ENCODE measurements around the gene OR51T1.

DNA sequence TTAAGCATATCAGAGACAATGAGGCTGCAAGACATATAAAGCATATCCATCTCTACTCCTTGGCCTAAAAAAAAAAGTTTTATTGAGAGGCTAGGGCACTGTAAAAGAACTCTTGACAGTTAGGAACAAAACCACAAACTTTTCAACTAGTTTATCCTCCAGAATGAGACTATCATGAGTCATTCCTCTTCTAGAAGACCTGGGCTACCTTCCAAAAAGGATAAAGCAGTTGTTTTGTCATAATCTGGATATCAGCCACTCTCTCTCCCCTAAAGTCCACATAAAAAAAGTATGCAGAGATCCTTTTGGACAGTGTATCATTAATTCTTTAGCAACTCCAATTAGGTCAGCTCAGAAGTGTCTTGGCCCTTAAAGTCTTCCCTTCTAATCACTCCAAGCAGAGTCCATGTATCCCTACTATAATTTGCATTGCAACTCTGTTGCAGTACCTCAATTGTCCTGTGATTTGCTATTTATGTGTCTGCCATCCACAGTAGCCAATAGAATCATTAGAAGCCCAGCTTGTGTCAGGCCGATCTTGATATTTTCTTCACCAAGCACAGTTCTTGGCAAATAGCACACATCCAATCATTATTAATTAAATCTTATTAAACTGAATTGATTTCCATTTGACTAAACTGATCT is 10.4 kb downstream of the OR51T1 start:
- TF ChIP-seq, protein P1, sequence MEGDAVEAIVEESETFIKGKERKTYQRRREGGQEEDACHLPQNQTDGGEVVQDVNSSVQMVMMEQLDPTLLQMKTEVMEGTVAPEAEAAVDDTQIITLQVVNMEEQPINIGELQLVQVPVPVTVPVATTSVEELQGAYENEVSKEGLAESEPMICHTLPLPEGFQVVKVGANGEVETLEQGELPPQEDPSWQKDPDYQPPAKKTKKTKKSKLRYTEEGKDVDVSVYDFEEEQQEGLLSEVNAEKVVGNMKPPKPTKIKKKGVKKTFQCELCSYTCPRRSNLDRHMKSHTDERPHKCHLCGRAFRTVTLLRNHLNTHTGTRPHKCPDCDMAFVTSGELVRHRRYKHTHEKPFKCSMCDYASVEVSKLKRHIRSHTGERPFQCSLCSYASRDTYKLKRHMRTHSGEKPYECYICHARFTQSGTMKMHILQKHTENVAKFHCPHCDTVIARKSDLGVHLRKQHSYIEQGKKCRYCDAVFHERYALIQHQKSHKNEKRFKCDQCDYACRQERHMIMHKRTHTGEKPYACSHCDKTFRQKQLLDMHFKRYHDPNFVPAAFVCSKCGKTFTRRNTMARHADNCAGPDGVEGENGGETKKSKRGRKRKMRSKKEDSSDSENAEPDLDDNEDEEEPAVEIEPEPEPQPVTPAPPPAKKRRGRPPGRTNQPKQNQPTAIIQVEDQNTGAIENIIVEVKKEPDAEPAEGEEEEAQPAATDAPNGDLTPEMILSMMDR (IDR thresholded peaks at IDR 0.05; ENCODE audit: low read depth, low read length): no peak
- TF ChIP-seq MYC (IDR thresholded peaks at IDR 0.05; ENCODE audit: low read depth, low read length): no peak
- TF ChIP-seq POLR2A (IDR thresholded peaks at IDR 0.05; ENCODE audit: extremely low read depth, insufficient read length): no peak
- TF ChIP-seq, protein P2, sequence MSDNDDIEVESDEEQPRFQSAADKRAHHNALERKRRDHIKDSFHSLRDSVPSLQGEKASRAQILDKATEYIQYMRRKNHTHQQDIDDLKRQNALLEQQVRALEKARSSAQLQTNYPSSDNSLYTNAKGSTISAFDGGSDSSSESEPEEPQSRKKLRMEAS (IDR thresholded peaks at IDR 0.05; ENCODE audit: low read depth, low read length): no peak

All from NB4 (cell line).